Measurements from ENCODE around the gene SSRP1.
"Not testable (repeated sequence)": the region's sequence is repeated elsewhere in the genome, so short reads cannot be mapped to it uniquely, and the experiment has no call there.

SSRP1 gene

DNA sequence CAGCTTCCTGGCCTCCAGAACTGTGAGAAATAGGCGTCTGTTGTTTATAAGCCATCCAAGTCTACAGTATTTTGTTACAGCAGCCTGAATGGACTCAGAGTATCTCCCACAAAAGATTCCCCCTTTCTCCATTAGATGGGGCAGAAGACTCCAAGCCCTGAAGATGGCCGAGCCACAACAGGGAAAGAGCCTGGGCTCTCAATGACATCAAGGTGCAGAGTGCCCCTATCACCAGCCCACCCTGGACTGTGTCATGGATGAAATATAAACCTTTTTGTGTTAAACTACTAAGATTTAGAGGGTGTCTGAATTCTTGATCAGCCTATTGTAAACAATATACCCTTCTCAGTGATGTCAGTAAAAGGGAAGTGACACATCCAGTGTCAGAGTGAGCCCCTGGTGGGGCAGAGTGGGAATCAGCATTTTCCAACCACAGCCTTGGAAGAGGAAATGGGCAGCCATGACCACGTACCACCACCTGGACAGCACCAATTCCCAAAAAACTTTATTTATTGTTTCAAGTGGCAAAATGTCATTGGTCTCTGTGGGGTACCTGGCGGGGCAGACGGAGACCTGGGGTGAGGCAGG, 36.4 kb downstream of the SSRP1 start:
- DNase-seq (ENCODE audit: low spot score) = no peak

- DNase-seq (ENCODE audit: low spot score) = no peak
Observed at GRCh38 chr11:57297221-57297620, 38.5 kb downstream of the SSRP1 start.

DNA sequence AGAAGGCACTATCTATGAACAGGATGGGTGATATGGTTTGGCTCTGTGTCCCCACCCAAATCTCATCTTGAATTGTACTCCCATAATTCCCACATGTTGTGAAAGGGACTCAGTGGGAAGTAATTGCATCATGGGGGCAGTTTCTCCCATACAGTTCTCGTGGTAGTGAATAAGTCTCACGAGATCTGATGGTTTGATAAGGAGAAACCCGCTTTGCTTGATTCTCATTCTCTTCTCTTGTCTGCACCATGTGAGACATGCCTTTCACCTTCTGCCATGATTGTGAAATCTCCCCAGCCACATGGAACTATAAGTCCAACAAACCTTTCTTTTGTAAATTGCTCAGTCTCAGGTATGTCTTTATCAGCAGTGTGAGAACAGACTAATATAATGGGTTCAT, 39.5 kb downstream of the SSRP1 start:
- DNase-seq (ENCODE audit: low spot score) = not testable (repeated sequence)

GRCh38 chr11:57294225-57295131, 41.2 kb downstream of the SSRP1 start:
- DNase-seq (ENCODE audit: low spot score) = no peak

DNA sequence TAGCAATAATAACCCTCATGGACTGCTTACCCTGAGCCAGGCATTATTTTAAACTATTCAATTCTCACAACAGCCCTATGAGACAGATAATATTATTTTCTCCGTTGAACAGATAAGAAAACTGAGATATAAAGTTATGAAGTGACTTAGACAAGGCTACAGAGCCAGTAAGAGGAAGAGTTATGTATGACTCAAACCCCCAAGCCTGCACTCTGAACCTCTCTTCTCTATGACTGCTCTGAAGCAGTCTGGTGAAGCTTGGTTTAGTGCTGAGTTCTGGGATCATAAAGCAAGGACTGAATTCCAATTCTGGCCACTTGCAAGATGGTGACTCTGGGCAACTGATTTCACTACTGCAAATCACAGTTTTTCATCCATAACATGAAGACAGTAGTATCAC, 45.4 kb downstream of the SSRP1 start:
- no peak for DNase-seq (ENCODE audit: low spot score)

DNA sequence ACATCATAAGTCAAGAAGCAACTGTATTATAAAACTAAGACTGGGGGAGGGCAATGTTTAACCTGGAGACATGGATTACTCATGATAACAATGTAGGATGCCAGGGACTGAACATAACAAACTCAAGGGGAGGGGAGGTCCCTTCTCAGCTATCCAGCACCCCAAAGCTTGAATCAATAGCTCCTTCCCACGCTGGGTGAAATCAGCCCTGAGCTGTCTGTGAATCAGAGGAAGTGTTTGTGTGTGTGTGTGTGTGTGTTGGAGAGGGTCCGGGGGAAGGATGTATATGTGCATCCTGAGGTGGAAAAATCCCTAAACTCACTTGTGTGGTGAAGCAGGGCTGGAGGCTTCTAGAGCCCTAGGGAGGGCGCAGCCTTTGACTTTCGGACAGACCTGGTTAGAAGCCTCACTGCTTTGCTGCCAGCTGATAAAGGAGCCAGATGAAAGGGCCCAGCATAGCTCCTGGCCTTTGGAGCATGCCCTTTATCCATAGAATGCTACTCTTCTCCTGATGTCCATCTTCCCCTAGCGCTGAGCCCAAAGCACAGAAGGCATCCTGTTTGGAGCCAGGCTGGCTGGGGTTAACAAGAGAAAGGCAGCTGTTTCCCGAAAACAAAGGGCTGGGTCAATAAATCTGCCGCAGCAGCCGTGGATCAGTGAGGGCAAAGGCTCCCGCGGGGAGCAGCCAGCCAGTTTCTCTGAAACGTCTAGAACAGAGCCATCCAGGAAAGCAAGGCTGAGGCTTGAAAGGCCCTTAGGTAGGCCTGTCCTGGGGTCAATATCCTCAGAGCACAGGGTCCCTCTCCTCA, 46.7 kb downstream of the SSRP1 start:
- DNase-seq (ENCODE audit: low spot score) = no peak

GRCh38 chr11:57287884-57288283, 47.8 kb downstream of the SSRP1 start:
- no peak for DNase-seq (ENCODE audit: low spot score)

GRCh38 chr11:57283231-57283990, 52.3 kb downstream of the SSRP1 start:
- DNase-seq (ENCODE audit: low spot score) = no peak

DNA sequence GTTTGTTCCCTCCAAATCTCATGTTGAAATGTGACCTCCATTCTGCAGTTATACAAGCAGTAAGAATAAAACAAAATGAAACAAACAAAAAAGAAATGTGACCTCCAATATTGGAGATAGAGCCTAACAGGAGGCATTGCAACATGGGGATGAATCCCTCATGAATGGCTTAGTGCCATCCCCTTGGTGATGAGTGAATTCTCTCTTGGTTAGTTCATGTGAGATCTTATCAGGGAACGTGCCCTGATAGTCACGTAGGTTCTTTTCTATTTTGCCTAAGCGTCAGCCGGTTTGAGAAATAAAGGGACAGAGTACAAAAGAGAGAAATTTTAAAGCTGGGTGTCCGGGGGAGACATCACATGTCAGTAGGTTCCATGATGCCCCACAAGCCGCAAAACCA, 54.1 kb downstream of the SSRP1 start:
- not testable (repeated sequence) for DNase-seq (ENCODE audit: low spot score)

GRCh38 chr11:57279116-57279515, 56.6 kb downstream of the SSRP1 start:
- no peak for DNase-seq (ENCODE audit: low spot score)

DNA sequence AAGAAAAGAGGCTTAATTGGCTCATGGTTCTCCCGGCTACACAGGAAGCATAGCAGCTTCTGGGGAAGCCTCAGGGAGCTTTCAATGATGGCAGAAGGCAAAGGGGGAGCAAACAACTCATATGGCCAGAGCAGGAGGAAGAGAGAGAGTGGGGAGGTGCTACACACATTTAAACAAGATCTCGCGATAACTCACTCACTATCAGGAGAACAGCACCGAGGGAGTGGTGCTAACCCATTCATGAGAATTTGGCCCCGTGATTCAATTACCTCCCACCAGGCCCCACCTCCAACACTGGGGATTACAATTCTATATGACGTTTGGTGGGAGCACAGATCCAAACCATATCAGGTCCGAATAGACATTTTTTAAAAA, 57.0 kb downstream of the SSRP1 start:
- DNase-seq (ENCODE audit: low spot score) = no peak

DNA sequence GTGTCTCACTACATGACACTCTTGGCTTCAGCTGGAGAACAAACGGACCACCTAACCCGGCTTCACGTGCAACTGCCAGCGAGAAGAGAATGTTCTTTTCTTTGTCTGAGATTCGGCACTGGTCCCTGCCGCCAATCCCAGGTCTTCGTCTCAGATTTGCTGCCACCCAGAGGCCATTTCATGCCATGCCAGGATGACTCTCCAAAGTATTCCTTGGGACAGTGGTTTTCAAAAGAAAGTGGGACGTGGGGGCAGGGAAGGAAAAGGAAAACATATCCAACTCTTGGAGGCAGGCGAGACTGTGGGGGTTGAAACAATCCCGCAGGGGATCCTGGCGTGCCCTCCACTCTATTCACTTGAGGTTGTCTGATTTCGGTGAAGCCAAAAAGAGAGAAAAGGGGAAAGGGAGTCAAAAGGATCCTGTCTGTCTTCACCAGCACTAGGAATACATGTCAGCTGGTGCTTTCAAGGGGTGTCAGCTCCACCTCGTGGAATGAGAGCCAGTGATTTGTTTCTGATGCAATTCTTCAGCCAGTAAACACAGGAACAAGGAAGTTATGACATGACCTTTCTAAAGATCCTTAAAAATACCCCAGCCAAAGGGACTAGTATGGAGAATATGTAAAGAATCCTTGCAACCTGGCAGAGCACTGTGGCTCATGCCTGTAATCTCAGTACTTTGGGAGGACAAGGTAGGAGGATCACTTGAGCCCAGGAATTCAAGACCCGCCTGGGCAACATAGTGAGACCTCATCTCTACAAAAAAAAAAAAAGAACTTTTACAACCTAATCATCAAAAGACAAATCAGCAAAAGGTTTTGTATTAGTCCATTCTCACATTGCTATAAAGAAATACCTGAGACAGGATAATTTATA, 57.6 kb downstream of the SSRP1 start:
- DNase-seq (ENCODE audit: low spot score) = peak; percentile 61

DNA sequence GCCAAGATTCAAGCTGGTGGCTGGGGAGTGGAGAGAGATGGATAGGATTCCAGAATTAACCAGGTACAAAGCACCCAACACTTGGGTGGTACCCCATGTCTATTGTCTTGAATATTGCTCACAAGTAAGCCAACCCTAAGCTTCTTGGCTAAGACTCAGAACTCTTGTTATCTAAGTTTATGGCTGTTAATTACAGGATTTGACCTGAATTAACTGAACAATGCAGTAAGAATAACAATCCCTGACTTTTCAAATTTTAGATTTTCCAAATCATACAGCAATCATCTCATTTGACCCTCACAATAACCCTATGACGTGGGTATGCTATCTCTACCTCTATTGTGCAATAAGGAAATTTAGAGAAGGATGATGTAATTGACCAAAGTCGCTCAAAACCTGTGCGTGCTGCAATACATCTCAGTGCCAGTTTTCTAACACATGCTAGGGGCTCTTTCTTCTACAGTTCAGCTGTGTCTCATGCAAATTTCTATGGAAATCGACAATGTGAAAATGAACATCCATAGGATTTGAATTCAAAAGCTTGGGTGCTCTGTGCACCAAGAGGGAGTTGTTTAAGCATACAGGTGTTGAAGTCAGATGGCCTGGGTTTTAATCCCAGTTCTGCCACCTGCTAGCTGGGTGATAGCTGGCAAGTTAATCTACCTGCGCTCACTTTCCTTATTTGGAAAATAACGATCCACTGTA, 58.6 kb downstream of the SSRP1 start:
- no peak for DNase-seq (ENCODE audit: low spot score)

- no peak for DNase-seq (ENCODE audit: low spot score)
Observed at GRCh38 chr11:57276169-57276970, 59.3 kb downstream of the SSRP1 start.
